Activated gamma-delta T cell (primary cell): Measurements from ENCODE around the gene KMT2A.
"Not testable (repeated sequence)": the region's sequence is repeated elsewhere in the genome, so short reads cannot be mapped to it uniquely, and the experiment has no call there.

Source experiments
- DNase-seq: peaks from one replicate; lab custom pipeline; 2025; lab: John Stamatoyannopoulos, UW
- total RNA-seq, 2 donors: gene quantifications; one replicate each; lab custom pipeline; 2026; lab: John Stamatoyannopoulos, UW

KMT2A gene
- 189 to 195 reads per million in 2 donors for total RNA-seq

- peak; percentile 87 for DNase-seq
Measured at GRCh38 chr11:118435893-118436624, at the start of gene KMT2A. Gene KMT2A (plus strand): TSS chr11:118436492. CDS start chr11:118436513, 21 bp downstream.

GRCh38 chr11:118396097-118396501, 40.2 kb upstream of the KMT2A start:
- no peak for DNase-seq

- no peak for DNase-seq
Measured at GRCh38 chr11:118397448-118397847, 38.8 kb upstream of the KMT2A start.

- DNase-seq, result no peak
Measured at GRCh38 chr11:118398791-118399559, 37.3 kb upstream of the KMT2A start.

- peak; percentile 55 for DNase-seq
Measured at GRCh38 chr11:118401151-118401879, 35.0 kb upstream of the KMT2A start, which contains the start of gene ATP5MG. Gene ATP5MG (plus strand): TSS chr11:118401606. CDS start chr11:118401666, 60 bp downstream.

GRCh38 chr11:118401880-118402590, 34.3 kb upstream of the KMT2A start:
- DNase-seq, result no peak

GRCh38 chr11:118402594-118402993, 33.7 kb upstream of the KMT2A start:
- not testable (repeated sequence) for DNase-seq

- no peak for DNase-seq
Measured at GRCh38 chr11:118406599-118407166, 29.6 kb upstream of the KMT2A start.

GRCh38 chr11:118410055-118410745, 26.1 kb upstream of the KMT2A start:
- no peak for DNase-seq

- no peak for DNase-seq
Measured at GRCh38 chr11:118411530-118411929, 24.8 kb upstream of the KMT2A start.

GRCh38 chr11:118412921-118413320, 23.4 kb upstream of the KMT2A start:
- DNase-seq, result no peak

GRCh38 chr11:118415062-118415738, 21.1 kb upstream of the KMT2A start:
- no peak for DNase-seq

- no peak for DNase-seq
Measured at GRCh38 chr11:118415739-118416068, 20.6 kb upstream of the KMT2A start.

GRCh38 chr11:118416900-118417299, 19.4 kb upstream of the KMT2A start:
- DNase-seq, result not testable (repeated sequence)

- no peak for DNase-seq
Measured at GRCh38 chr11:118417801-118418200, 18.5 kb upstream of the KMT2A start.

- DNase-seq, result no peak
Measured at GRCh38 chr11:118418766-118419165, 17.5 kb upstream of the KMT2A start.

GRCh38 chr11:118427707-118428106, 8.6 kb upstream of the KMT2A start:
- DNase-seq, result no peak

GRCh38 chr11:118430956-118431355, 5.3 kb upstream of the KMT2A start:
- DNase-seq, result no peak

- DNase-seq, result no peak
Measured at GRCh38 chr11:118434123-118434552, 2.2 kb upstream of the KMT2A start.
